ENCODE measurements around the gene DNAL1. TPM values are rescaled to one million over a fixed set of nuclear protein-coding genes. Genes with fewer than 3 reads are reported as not detected.
A peak's percentile ranks its signal among the peaks of the same experiment; 100 is the strongest.

Gene DNAL1
- total RNA-seq, 4 donors from 2014 or later = 7.5 to 21.0 (median 9.8) TPM

DNA sequence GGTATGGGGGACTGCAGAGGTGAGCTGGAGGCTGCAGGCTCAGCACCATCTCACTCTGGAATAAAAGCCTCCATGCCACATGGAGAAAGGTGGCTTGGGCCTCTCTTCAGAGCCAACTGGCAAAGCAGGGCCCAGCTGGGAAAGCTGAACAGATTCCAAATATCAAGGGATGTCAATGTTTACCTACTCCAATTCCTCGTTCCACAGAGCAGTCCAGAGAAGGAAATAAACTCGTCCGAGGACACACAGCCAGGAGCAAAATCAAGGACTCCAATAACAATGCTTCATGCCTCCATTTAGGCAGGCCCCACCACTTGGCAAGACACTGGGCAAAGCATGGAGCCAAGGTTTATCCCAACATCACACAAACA, 105.7 kb downstream of the DNAL1 start:
- 41 to 48% methylated on average over 3 of the region's 3 CpGs for WGBS, 2 donors
- TF ChIP-seq POLR2A (IDR thresholded peaks at IDR 0.05) (no peak), EP300 (IDR thresholded peaks at IDR 0.05) (no peak)
- TF ChIP-seq, protein P1, sequence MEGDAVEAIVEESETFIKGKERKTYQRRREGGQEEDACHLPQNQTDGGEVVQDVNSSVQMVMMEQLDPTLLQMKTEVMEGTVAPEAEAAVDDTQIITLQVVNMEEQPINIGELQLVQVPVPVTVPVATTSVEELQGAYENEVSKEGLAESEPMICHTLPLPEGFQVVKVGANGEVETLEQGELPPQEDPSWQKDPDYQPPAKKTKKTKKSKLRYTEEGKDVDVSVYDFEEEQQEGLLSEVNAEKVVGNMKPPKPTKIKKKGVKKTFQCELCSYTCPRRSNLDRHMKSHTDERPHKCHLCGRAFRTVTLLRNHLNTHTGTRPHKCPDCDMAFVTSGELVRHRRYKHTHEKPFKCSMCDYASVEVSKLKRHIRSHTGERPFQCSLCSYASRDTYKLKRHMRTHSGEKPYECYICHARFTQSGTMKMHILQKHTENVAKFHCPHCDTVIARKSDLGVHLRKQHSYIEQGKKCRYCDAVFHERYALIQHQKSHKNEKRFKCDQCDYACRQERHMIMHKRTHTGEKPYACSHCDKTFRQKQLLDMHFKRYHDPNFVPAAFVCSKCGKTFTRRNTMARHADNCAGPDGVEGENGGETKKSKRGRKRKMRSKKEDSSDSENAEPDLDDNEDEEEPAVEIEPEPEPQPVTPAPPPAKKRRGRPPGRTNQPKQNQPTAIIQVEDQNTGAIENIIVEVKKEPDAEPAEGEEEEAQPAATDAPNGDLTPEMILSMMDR (IDR thresholded peaks at IDR 0.05) = no peak
- Histone ChIP-seq H3K27ac (peak overlapping the region in 3 of 4 donors; percentile 97 to 99 (median 99)), H3K9me3 (no peaks in the 10 kb centered on the region), H3K4me1 (peaks cover 0 to 100% (median 99%) of the 10 kb centered on the region in 4 donors), H3K27me3 (no peaks in the 10 kb centered on the region), H3K4me3 (no peak overlapping the region), H3K36me3 (no peaks in the 10 kb centered on the region)
- no peak for DNase-seq (ENCODE audit: low spot score in 2 of 2)

GRCh38 chr14:73751157-73751691, 106.4 kb downstream of the DNAL1 start:
- H3K9me3 ChIP-seq = no peaks in the 10 kb centered on the region
- H3K4me3 ChIP-seq = no peak overlapping the region
- H3K27me3 ChIP-seq = no peaks in the 10 kb centered on the region
- TF ChIP-seq, protein P1 (IDR thresholded peaks at IDR 0.05) = no peak
- TF ChIP-seq EP300 (IDR thresholded peaks at IDR 0.05) = no peak
- no peak for DNase-seq (ENCODE audit: low spot score in 2 of 2)
- 36 to 71% methylated on average over 6 to 7 of the region's 7 CpGs for WGBS, 2 donors
- H3K27ac ChIP-seq = peak overlapping the region in 3 of 4 donors; percentile 97 to 99 (median 99)
- H3K4me1 ChIP-seq = peaks cover 0 to 100% (median 99%) of the 10 kb centered on the region in 4 donors
- no peaks in the 10 kb centered on the region for H3K36me3 ChIP-seq

DNA sequence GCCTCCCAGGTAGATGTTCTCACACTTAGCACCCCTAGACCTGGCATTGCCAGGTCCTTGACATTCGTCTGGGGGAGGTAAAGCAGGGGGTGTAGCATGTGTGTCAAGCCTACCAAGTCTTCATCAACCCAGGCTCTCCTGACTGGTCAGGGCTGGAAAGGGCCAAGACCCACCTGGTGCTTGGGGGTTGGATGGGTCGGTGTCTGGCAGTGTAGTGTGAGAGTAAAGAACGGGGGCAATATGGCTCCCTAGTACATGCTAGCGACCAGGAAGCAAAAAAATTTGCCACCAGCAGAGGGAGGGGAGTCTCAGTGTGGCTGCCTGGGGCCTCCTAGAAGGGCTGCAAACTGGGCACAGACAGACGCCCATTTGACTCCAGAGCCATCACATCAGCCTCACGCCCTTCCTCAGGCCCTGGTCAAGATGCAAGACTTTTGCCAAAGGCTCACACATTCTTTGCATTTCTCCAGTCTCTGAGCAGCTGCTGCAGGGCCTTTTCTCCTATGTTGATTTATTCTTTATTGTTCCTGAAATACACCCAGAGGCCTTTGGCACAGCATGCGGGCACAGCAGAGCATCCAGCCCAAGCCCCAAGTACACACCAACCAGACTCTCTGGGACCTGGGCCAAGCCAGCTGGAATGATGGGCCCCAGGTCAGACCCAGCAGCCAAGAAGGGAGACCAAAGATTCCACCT, 107.7 kb downstream of the DNAL1 start:
- H3K36me3 ChIP-seq = no peaks in the 10 kb centered on the region
- 21 to 42% methylated on average over 7 of the region's 7 CpGs for WGBS, 2 donors
- no peaks in the 10 kb centered on the region for H3K9me3 ChIP-seq
- peaks cover 0 to 100% (median 99%) of the 10 kb centered on the region in 4 donors for H3K4me1 ChIP-seq
- TF ChIP-seq, protein P1 (IDR thresholded peaks at IDR 0.05) = peak; percentile 18 to 45 (median 33)
- no peak for TF ChIP-seq EP300 (IDR thresholded peaks at IDR 0.05)
- no peak for DNase-seq (ENCODE audit: low spot score in 2 of 2)
- peak overlapping the region; percentile 60 to 99 (median 98) for H3K27ac ChIP-seq
- no peaks in the 10 kb centered on the region for H3K27me3 ChIP-seq
- no peak overlapping the region for H3K4me3 ChIP-seq

Small RNAs within 50 kb of the gene (small RNA-seq; reads per million reads assigned to genes)
- not detected for gene RNU6-240P

Other genes with a start within 250 kb of the DNAL1 start
- 10 to 100 TPM; 50.7 to 81.9 (median 60.2) TPM for gene NUMB, start 186.4 kb upstream of the DNAL1 start, total RNA-seq
- 10 to 100 TPM; 25.5 to 28.6 (median 26.8) TPM for gene RIOX1, start 154.1 kb upstream of the DNAL1 start, total RNA-seq
- 10 to 100 TPM in 1 of 4 donors, 1 to 10 TPM in 3; 5.7 to 28.2 (median 8.5) TPM for gene ACOT1, start 107.8 kb upstream of the DNAL1 start, total RNA-seq
- 1 to 10 TPM in 2 of 4 donors, under 1 TPM in 2; 0.21 to 2.9 (median 1.2) TPM for gene HEATR4, start 86.0 kb upstream of the DNAL1 start, total RNA-seq
- 10 to 100 TPM; 25.9 to 95.0 (median 72.7) TPM for gene ACOT2, start 75.8 kb upstream of the DNAL1 start, total RNA-seq
- 1 to 10 TPM in 2 of 4 donors, under 1 TPM in 2; 0.20 to 3.3 (median 1.6) TPM for gene ACOT4, start 53.1 kb upstream of the DNAL1 start, total RNA-seq
- under 1 TPM in 1 of 4 donors, not detected in 3; 0.39 TPM for gene ACOT6, start 32.5 kb upstream of the DNAL1 start, total RNA-seq
- gene PNMA1, start 69.4 kb downstream of the DNAL1 start, total RNA-seq = 10 to 100 TPM; 21.2 to 43.5 (median 34.2) TPM
- gene PTGR2, start 206.8 kb downstream of the DNAL1 start, total RNA-seq = 10 to 100 TPM in 1 of 4 donors, 1 to 10 TPM in 3; 6.3 to 12.9 (median 9.0) TPM
- 10 to 100 TPM; 42.0 to 49.8 (median 46.8) TPM for gene ZNF410, start 241.9 kb downstream of the DNAL1 start, total RNA-seq